ENCODE data around the gene PCBP4.

The PCBP4 gene

GRCh38 chr3:51974277-51974962 is 7.2 kb upstream of the PCBP4 start:
- no peak for DNase-seq (ENCODE audit: low read depth in 2 of 2)

GRCh38 chr3:51971350-51971749 is 4.1 kb upstream of the PCBP4 start:
- DNase-seq (ENCODE audit: low read depth in 2 of 2) = no peak

GRCh38 chr3:51970606-51971300 is 3.5 kb upstream of the PCBP4 start:
- DNase-seq (ENCODE audit: low read depth in 2 of 2) = no peak

GRCh38 chr3:51969841-51970240 is 2.6 kb upstream of the PCBP4 start:
- DNase-seq (ENCODE audit: low read depth in 2 of 2) = no peak

GRCh38 chr3:51968883-51969678 is 1.8 kb upstream of the PCBP4 start:
- no peak for DNase-seq (ENCODE audit: low read depth in 2 of 2)

- no peak for DNase-seq (ENCODE audit: low read depth in 2 of 2)
These were observed 1.0 kb upstream of the PCBP4 start for GRCh38 chr3:51968170-51968775.

- no peak for DNase-seq (ENCODE audit: low read depth in 2 of 2)
These were observed 301 bp downstream of the PCBP4 start for GRCh38 chr3:51966922-51967383.

- no peak for DNase-seq (ENCODE audit: low read depth in 2 of 2)
These were observed 768 bp downstream of the PCBP4 start for GRCh38 chr3:51966486-51966885.

- no peak for DNase-seq (ENCODE audit: low read depth in 2 of 2)
These were observed 1.2 kb downstream of the PCBP4 start for GRCh38 chr3:51966016-51966415.

GRCh38 chr3:51964521-51964920 is 2.7 kb downstream of the PCBP4 start:
- no peak for DNase-seq (ENCODE audit: low read depth in 2 of 2)

- no peak for DNase-seq (ENCODE audit: low read depth in 2 of 2)
These were observed 3.3 kb downstream of the PCBP4 start for GRCh38 chr3:51963951-51964451.

- no peak for DNase-seq (ENCODE audit: low read depth in 2 of 2)
These were observed 4.3 kb downstream of the PCBP4 start for GRCh38 chr3:51962854-51963530.

GRCh38 chr3:51961602-51962569 is 5.4 kb downstream of the PCBP4 start:
- DNase-seq (ENCODE audit: low read depth in 2 of 2) = no peak

- DNase-seq (ENCODE audit: low read depth in 2 of 2) = no peak
These were observed 6.2 kb downstream of the PCBP4 start for GRCh38 chr3:51961011-51961410.

- no peak for DNase-seq (ENCODE audit: low read depth in 2 of 2)
These were observed 6.9 kb downstream of the PCBP4 start for GRCh38 chr3:51960386-51960785.

GRCh38 chr3:51959651-51960050 is 7.6 kb downstream of the PCBP4 start:
- no peak for DNase-seq (ENCODE audit: low read depth in 2 of 2)

- no peak for DNase-seq (ENCODE audit: low read depth in 2 of 2)
These were observed 8.4 kb downstream of the PCBP4 start for GRCh38 chr3:51958603-51959521.

- DNase-seq (ENCODE audit: low read depth in 2 of 2) = no peak
These were observed 9.6 kb downstream of the PCBP4 start for GRCh38 chr3:51957520-51958205.
